H1 (cell line): Measurements from ENCODE around the gene GH2. TPM values are rescaled to one million over a fixed set of nuclear protein-coding genes. Genes with fewer than 3 reads are reported as not detected.

ENCODE experiments used
- CTCF ChIA-PET: fragments of 300-600 bp; sonication (Branson Sonifier 250); formaldehyde crosslinking; loops from one replicate; lab custom pipeline; 2021; ENCODE audit not compliant: partially characterized antibody; lab: Charles Lee
- POLR2A ChIA-PET: fragments of 300-600 bp; sonication (Branson Sonifier 250); formaldehyde crosslinking; loops from one replicate; lab custom pipeline; 2021; ENCODE audit warnings: inconsistent platforms; ENCODE audit not compliant: partially characterized antibody; lab: Charles Lee
- DNase-seq, 2 experiments: peaks; one replicate each; pipeline versions ENCODE4 v3.0.0 to v3.0.0-alpha.2; 2010 to 2022; ENCODE audit warnings: low spot score in 2 of 2, low read depth in 1 of 2, mixed read lengths in 1 of 2
- FAIRE-seq: peaks from 2 replicates; lab custom pipeline; 2011; peaks lifted over from hg19 to GRCh38; lab: Jason Lieb, UNC
- H2AFZ ChIP-seq: 2 replicates; pipeline ENCODE4 v1.8.1; 2012; ENCODE audit warnings: low read length, inconsistent platforms
- H2AK5ac ChIP-seq: 2 replicates; pipeline ENCODE4 v1.6.1; 2013; ENCODE audit warnings: low read depth, low read length
- H2BK120ac ChIP-seq: replicated peaks from 2 replicates; pipeline ENCODE3; 2013; ENCODE audit warnings: low read depth, low read length, inconsistent platforms
- H2BK12ac ChIP-seq: 2 replicates; pipeline ENCODE4 v1.6.1; 2013; ENCODE audit warnings: low read depth, low read length
- H2BK15ac ChIP-seq: 2 replicates; pipeline ENCODE4 v1.6.1; 2013; ENCODE audit warnings: low read length
- H2BK20ac ChIP-seq: 2 replicates; pipeline ENCODE4 v1.6.1; 2013; ENCODE audit warnings: low read length
- H2BK5ac ChIP-seq: 2 replicates; pipeline ENCODE4 v1.6.1; 2013; ENCODE audit warnings: low read depth, low read length
- H3K14ac ChIP-seq: 2 replicates; pipeline ENCODE4 v1.6.1; 2013; ENCODE audit warnings: inconsistent platforms; ENCODE audit not compliant: insufficient read length
- H3K18ac ChIP-seq: 2 replicates; pipeline ENCODE4 v1.6.1; 2013; ENCODE audit warnings: low read length; ENCODE audit errors: extremely low read depth
- H3K23ac ChIP-seq: 2 replicates; pipeline ENCODE4 v1.6.1; 2013; ENCODE audit warnings: inconsistent platforms; ENCODE audit not compliant: insufficient read length
- H3K23me2 ChIP-seq: 2 replicates; pipeline ENCODE4 v1.6.1; 2013; ENCODE audit warnings: low read depth, low read length
- H3K27ac ChIP-seq: 2 replicates; pipeline ENCODE4 v1.6.1; 2011; ENCODE audit warnings: low read depth, low read length, inconsistent platforms
- H3K27me3 ChIP-seq, 4 experiments: replicated peaks in 1 of 4; 1 replicate in 1 of 4; 2 replicates in 3 of 4; pipeline versions ENCODE4 v1.6.1 to v1.8.1; 2011 to 2013; ENCODE audit warnings: low read length in 3 of 4, mild to moderate bottlenecking in 3 of 4, inconsistent platforms in 2 of 4, mixed read lengths in 2 of 4, moderate library complexity in 1 of 4; ENCODE audit not compliant: control insufficient read depth in 3 of 4, insufficient read depth in 3 of 4; ENCODE audit errors: extremely low read depth in 1 of 4
- H3K36me3 ChIP-seq, 4 experiments: 2 replicates each; pipeline versions ENCODE4 v1.6.1 to v1.8.1; 2011 to 2013; ENCODE audit warnings: mild to moderate bottlenecking in 4 of 4, low read length in 3 of 4, moderate library complexity in 2 of 4, control low read depth in 1 of 4, inconsistent platforms in 1 of 4; ENCODE audit not compliant: insufficient read depth in 4 of 4, control insufficient read depth in 2 of 4
- H3K4ac ChIP-seq: replicated peaks from 2 replicates; pipeline ENCODE3; 2013; ENCODE audit warnings: low read length, low read depth, mixed read lengths, inconsistent platforms; ENCODE audit not compliant: insufficient read length
- H3K4me1 ChIP-seq, 4 experiments: replicated peaks in 1 of 4; 1 replicate in 1 of 4; 2 replicates in 3 of 4; pipeline versions ENCODE4 v1.6.1 to v1.8.1; 2011 to 2013; ENCODE audit warnings: low read length in 3 of 4, inconsistent platforms in 2 of 4, mixed read lengths in 1 of 4; ENCODE audit not compliant: insufficient read depth in 4 of 4, control insufficient read depth in 3 of 4
- H3K4me2 ChIP-seq, 2 experiments: 2 replicates each; pipeline versions ENCODE4 v1.6.1 to v1.8.1; 2011 to 2013; ENCODE audit warnings: low read depth in 2 of 2, low read length in 2 of 2, control low read depth in 1 of 2, inconsistent platforms in 1 of 2, mild to moderate bottlenecking in 1 of 2; ENCODE audit not compliant: insufficient read depth in 1 of 2
- H3K4me3 ChIP-seq, 4 experiments: fragments of 200-600, 300-600 bp in 1 of 4; sonication (generic), shearing (Covaris generic), sonication (Bioruptor Twin) in 1 of 4; 2 replicates each; pipeline versions ENCODE4 v1.5.1 to v1.8.1; 2011 to 2016; ENCODE audit warnings: low read length in 4 of 4, low read depth in 3 of 4, control low read depth in 2 of 4, inconsistent platforms in 2 of 4, mild to moderate bottlenecking in 2 of 4, mixed read lengths in 1 of 4, moderate library complexity in 1 of 4; ENCODE audit not compliant: insufficient read depth in 2 of 4; ENCODE audit errors: extremely low read depth in 1 of 4
- H3K56ac ChIP-seq: replicated peaks from 2 replicates; pipeline ENCODE3; 2013; ENCODE audit warnings: low read depth, mild to moderate bottlenecking, mixed read lengths, low read length, inconsistent platforms; ENCODE audit not compliant: insufficient read length
- H3K79me1 ChIP-seq: 2 replicates; pipeline ENCODE4 v1.6.1; 2013; ENCODE audit warnings: low read depth, low read length, control low read depth
- H3K79me2 ChIP-seq, 2 experiments: 2 replicates each; pipeline versions ENCODE4 v1.6.1 to v1.8.1; 2012 to 2013; ENCODE audit warnings: low read length in 2 of 2, mild to moderate bottlenecking in 2 of 2, inconsistent platforms in 1 of 2; ENCODE audit not compliant: insufficient read depth in 2 of 2, control insufficient read depth in 1 of 2
- H3K9ac ChIP-seq, 4 experiments: replicated peaks in 1 of 4; 1 replicate in 1 of 4; 2 replicates in 3 of 4; pipeline versions ENCODE4 v1.6.1 to v1.8.1; 2011 to 2013; ENCODE audit warnings: low read depth in 3 of 4, low read length in 3 of 4, control low read depth in 2 of 4, mild to moderate bottlenecking in 2 of 4, moderate library complexity in 2 of 4, inconsistent platforms in 1 of 4; ENCODE audit errors: extremely low read depth in 1 of 4
- H3K9me3 ChIP-seq, 2 experiments: 2 replicates each; pipeline versions ENCODE4 v1.6.1 to v1.8.1; 2012 to 2013; ENCODE audit warnings: mild to moderate bottlenecking in 2 of 2, moderate library complexity in 2 of 2, control low read depth in 1 of 2, inconsistent platforms in 1 of 2, low read depth in 1 of 2, low read length in 1 of 2, mixed read lengths in 1 of 2; ENCODE audit not compliant: insufficient read depth in 2 of 2
- H4K20me1 ChIP-seq, 2 experiments: replicated peaks in 1 of 2; 2 replicates each; pipeline versions ENCODE3 to v1.8.1; 2011 to 2013; ENCODE audit warnings: inconsistent platforms in 2 of 2, low read length in 2 of 2, mild to moderate bottlenecking in 1 of 2; ENCODE audit not compliant: insufficient read depth in 2 of 2, control insufficient read depth in 1 of 2
- H4K5ac ChIP-seq: 2 replicates; pipeline ENCODE4 v1.6.1; 2013; ENCODE audit warnings: low read length, low read depth, mixed read lengths, inconsistent platforms; ENCODE audit not compliant: insufficient read length
- H4K8ac ChIP-seq: 2 replicates; pipeline ENCODE4 v1.8.0; 2013; ENCODE audit warnings: mild to moderate bottlenecking, moderate library complexity, low read length, inconsistent platforms; ENCODE audit not compliant: insufficient read depth; ENCODE audit errors: extremely low read depth
- H4K91ac ChIP-seq: replicated peaks from 2 replicates; pipeline ENCODE3; 2013; ENCODE audit warnings: low read length, mixed read lengths, inconsistent platforms; ENCODE audit not compliant: insufficient read length
- ASH2L ChIP-seq: fragments of 200-600, 300-600 bp; sonication (generic); IDR thresholded peaks from one replicate; pipeline ENCODE4 v1.7.1; 2017; ENCODE audit warnings: low read length
- POLR2A ChIP-seq, 2 experiments: IDR thresholded peaks; 1 replicate in 1 of 2; 2 replicates in 1 of 2; pipeline ENCODE4 v1.6.1; 2011; ENCODE audit warnings: low read depth in 2 of 2, low read length in 2 of 2, mild to moderate bottlenecking in 2 of 2; ENCODE audit errors: control extremely low read depth in 1 of 2
- POU5F1 ChIP-seq: IDR thresholded peaks from 2 replicates; pipeline ENCODE4 v1.6.1; 2011; ENCODE audit warnings: low read depth, mild to moderate bottlenecking, low read length, moderate library complexity
- SIN3A ChIP-seq, 2 experiments: IDR thresholded peaks in 1 of 2; conservative IDR thresholded peaks in 1 of 2; 2 replicates each; pipeline ENCODE4 v1.6.1; 2011 to 2012; ENCODE audit warnings: low read length in 2 of 2, improper control_type of control experiment in 1 of 2, low read depth in 1 of 2, mild to moderate bottlenecking in 1 of 2
- WGBS, 2 experiments: shearing (Covaris generic) in 1 of 2; methylation state at CpG; one replicate each; pipeline versions ENCODE4 v1.1.6 to v1.1.7; 2013 to 2015; ENCODE audit warnings: low lambda C conversion rate in 2 of 2, mixed read lengths in 2 of 2, inconsistent platforms in 1 of 2, low coverage in 1 of 2, missing lambda C conversion rate in 1 of 2; ENCODE audit not compliant: insufficient replicate concordance in 2 of 2, insufficient coverage in 1 of 2, insufficient read length in 1 of 2; ENCODE audit errors: extremely low coverage in 1 of 2, missing lambda C conversion rate in 1 of 2; 5-methylcytosine and 5-hydroxymethylcytosine counted together
- polyA plus RNA-seq, 7 experiments: library from polyadenylated mRNA; depleted of rRNA in 3 of 7; stranded (reverse) in 5 of 7; unstranded in 2 of 7; fragments of >200 nt in 5 of 7; fragments of 200-250 nt in 2 of 7; gene quantifications; 1 replicate in 5 of 7; 2 replicates in 1 of 7; 4 replicates in 1 of 7; pipeline versions ENCODE4 v1.2.1 to v1.2.3, GENCODE V29; 2011 to 2013; ENCODE audit warnings: missing spikeins in 2 of 7, mixed read lengths in 2 of 7
- total RNA-seq: library from RNA; stranded (reverse); fragmentation: NEBNext Ultra II Directional; extraction: Animal tissue kit (Norgen Biotek cat#: 25700); gene quantifications from 2 replicates; pipeline ENCODE4 v1.2.1, GENCODE V29; 2021

GH2 gene
- total and polyA plus RNA-seq, 2 of the 8 experiments (the other 6 are each of a cell fraction or from before 2014, with no cell fraction given): 0.60 to 1.5 TPM

DNA sequence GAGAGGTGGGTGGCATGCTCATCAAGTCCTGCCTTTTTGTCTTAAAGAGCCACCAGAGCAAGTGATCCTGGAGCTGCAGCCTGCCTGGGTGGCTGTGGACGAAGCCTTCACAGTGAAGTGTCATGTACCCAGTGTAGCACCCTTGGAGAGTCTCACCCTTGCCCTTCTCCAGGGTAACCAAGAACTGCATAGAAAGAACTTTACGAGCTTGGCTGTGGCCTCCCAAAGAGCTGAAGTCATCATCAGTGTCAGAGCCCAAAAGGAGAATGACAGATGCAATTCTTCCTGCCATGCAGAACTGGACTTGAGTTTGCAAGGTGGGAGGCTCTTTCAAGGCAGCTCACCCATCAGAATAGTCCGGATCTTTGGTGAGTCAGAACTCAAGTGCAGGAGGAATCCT, 22.5 kb downstream of the GH2 start:
- TF ChIP-seq POU5F1: no peak
- TF ChIP-seq SIN3A (conservative IDR thresholded peaks at IDR 0.05 in 1 of 2, IDR thresholded peaks at IDR 0.05 in 1 of 2; ENCODE audit: low read depth in 1 of 2, low read length in 2 of 2): no peak
- TF ChIP-seq POLR2A (IDR thresholded peaks at IDR 0.05; ENCODE audit: control extremely low read depth in 1 of 2, low read depth in 2 of 2, low read length in 2 of 2): no peak
- TF ChIP-seq ASH2L: no peak
- TF ChIP-seq, all 59 proteins: peak for 0
- Histone ChIP-seq H3K79me1 (no peaks in the 10 kb centered on the region), H2BK120ac (no peak overlapping the region), H4K20me1 (no peaks in the 10 kb centered on the region), H2BK15ac (no peak overlapping the region), H3K79me2 (no peaks in the 10 kb centered on the region), H2AK5ac (no peak overlapping the region), H4K5ac (no peak overlapping the region), H3K9ac (no peak overlapping the region), H2BK5ac (no peak overlapping the region), H3K27ac (no peak overlapping the region), H3K23me2 (no peaks in the 10 kb centered on the region), H3K18ac (no peak overlapping the region), H3K14ac (no peak overlapping the region), H3K9me3 (no peaks in the 10 kb centered on the region), H3K27me3 (peaks cover 0 to 2% (median under 1%) of the 10 kb centered on the region in 4 experiments; a peak in 2 of 7 replicates), H4K8ac (no peak overlapping the region), H4K91ac (no peak overlapping the region), H3K23ac (no peak overlapping the region), H2BK12ac (no peak overlapping the region), H3K4ac (no peak overlapping the region), H3K4me3 (no peak overlapping the region), H2BK20ac (no peak overlapping the region), H3K4me1 (no peaks in the 10 kb centered on the region), H3K4me2 (no peak overlapping the region), H3K36me3 (no peaks in the 10 kb centered on the region), H2AFZ (no peak overlapping the region), H3K56ac (no peak overlapping the region)
- POLR2A ChIA-PET: interaction anchor here (0.8 to 1.7 kb wide), 2 partner anchors 11 to 27 kb away, joined by 3 to 5 read pairs; no protein-coding TSS in a partner anchor
- no peak for DNase-seq
- 75% methylated on average over 3 of the region's 3 CpGs; no CpG with 5 or more reads in 1 of the 2 experiments for WGBS, 2 experiments
- CTCF ChIA-PET: interaction anchor here (0.6 to 8.9 kb wide), 15 partner anchors 11 to 1072 kb away, joined by 3 to 77 read pairs (median 3); partner anchors contain the start of genes GH1 and GH2
- FAIRE-seq: no peak
